ENCODE results near the gene LAIR1. TPM values are rescaled to one million over a fixed set of nuclear protein-coding genes. Genes with fewer than 3 reads are reported as not detected.
"Not testable (repeated sequence)": the region's sequence is repeated elsewhere in the genome, so short reads cannot be mapped to it uniquely, and the experiment has no call there.

Gene LAIR1
- total RNA-seq, 4 donors from 2014 or later: 0.12 to 3.5 (median 2.9) TPM

DNA sequence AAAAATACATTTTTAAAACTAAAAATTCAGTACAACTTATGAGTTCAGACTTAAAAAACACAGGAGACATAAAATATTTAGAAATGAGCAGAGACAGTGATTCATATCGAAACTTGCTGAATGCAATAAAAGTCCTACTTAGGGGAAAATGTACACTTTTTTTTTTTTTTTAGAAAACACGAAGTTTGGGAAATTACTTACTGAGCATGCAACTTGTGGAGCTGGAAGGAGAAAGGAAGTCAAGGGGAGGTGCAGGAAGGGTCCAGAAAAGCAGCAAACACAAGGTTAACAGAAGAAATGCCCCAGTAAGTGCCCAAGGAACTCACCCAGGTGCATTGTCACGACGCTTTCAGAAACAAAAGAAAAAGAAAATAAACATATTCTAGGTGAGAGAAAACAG lies 18.6 kb upstream of the LAIR1 start:
- in situ Hi-C loops (cut with MboI; ENCODE audit: low sequenced_read_pairs in 4 of 4): no loop called here
- no peak for ATAC-seq
- intact Hi-C loops (cut with DNase I; ENCODE audit: low total_unique reads): no loop called here
- TF ChIP-seq POLR2A (IDR thresholded peaks at IDR 0.05): no peak
- TF ChIP-seq, protein P1, sequence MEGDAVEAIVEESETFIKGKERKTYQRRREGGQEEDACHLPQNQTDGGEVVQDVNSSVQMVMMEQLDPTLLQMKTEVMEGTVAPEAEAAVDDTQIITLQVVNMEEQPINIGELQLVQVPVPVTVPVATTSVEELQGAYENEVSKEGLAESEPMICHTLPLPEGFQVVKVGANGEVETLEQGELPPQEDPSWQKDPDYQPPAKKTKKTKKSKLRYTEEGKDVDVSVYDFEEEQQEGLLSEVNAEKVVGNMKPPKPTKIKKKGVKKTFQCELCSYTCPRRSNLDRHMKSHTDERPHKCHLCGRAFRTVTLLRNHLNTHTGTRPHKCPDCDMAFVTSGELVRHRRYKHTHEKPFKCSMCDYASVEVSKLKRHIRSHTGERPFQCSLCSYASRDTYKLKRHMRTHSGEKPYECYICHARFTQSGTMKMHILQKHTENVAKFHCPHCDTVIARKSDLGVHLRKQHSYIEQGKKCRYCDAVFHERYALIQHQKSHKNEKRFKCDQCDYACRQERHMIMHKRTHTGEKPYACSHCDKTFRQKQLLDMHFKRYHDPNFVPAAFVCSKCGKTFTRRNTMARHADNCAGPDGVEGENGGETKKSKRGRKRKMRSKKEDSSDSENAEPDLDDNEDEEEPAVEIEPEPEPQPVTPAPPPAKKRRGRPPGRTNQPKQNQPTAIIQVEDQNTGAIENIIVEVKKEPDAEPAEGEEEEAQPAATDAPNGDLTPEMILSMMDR (IDR thresholded peaks at IDR 0.05 in 4 of 5, conservative IDR thresholded peaks at IDR 0.05 in 1 of 5): no peak
- DNase-seq: no peak
- Histone ChIP-seq H3K4me3 (no peak overlapping the region), H3K36me3 (no peaks in the 10 kb centered on the region), H3K27me3 (peaks cover 0 to 6% (median 3%) of the 10 kb centered on the region in 3 donors), H3K27ac (no peak overlapping the region), H3K4me1 (no peaks in the 10 kb centered on the region), H3K9me3 (no peaks in the 10 kb centered on the region)

DNA sequence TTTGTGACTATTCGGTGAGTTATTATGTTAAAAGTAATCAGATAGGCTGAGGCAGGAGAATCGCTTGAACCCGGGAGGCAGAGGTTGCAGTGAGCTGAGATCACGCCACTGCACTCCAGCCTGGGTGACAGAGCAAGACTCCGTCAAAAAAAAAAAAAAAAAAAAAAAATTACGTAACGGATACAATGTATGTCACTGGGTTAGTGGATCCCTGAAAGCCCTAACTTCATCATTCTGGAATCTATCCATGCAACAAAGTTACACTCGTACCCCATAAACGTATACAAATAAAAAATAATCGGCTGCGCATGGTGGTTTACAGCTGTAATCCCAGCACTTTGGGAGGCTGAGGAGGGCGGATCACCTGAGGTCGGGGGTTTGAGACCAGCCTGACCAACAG lies 17.3 kb upstream of the LAIR1 start:
- in situ Hi-C loops (cut with MboI; ENCODE audit: low sequenced_read_pairs in 4 of 4); H3K36me3 ChIP-seq; intact Hi-C loops (cut with DNase I; ENCODE audit: low total_unique reads); H3K27ac ChIP-seq; ATAC-seq; DNase-seq; H3K4me1 ChIP-seq; H3K9me3 ChIP-seq; H3K27me3 ChIP-seq; H3K4me3 ChIP-seq: not testable (repeated sequence)

DNA sequence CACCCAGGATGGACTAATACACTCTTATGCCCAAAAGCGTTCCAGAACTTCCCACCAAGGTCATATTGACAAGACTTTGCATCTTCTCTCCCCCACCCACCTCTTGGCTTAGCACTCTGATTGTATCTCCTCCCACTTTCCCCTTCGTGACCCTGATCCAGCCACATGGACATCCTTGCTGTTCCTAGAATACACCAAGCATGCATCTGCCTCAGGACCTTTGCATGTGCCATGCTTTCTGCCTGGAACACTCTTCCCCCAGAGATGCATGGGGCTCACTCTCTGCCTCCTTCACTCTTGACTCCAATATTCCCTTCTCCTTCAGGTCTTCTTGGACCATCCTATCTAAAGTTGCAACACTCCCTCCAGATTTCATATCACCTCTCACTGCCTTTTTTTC lies 16.2 kb upstream of the LAIR1 start:
- DNase-seq (no peak), ATAC-seq (no peak)
- intact Hi-C loops (cut with DNase I; ENCODE audit: low total_unique reads) (no loop called here), in situ Hi-C loops (cut with MboI; ENCODE audit: low sequenced_read_pairs in 4 of 4) (no loop called here)
- TF ChIP-seq, protein P1 (IDR thresholded peaks at IDR 0.05 in 4 of 5, conservative IDR thresholded peaks at IDR 0.05 in 1 of 5): no peak
- TF ChIP-seq POLR2A (IDR thresholded peaks at IDR 0.05): no peak
- no peaks in the 10 kb centered on the region for H3K4me1 ChIP-seq
- no peaks in the 10 kb centered on the region for H3K36me3 ChIP-seq
- no peaks in the 10 kb centered on the region for H3K27me3 ChIP-seq
- H3K9me3 ChIP-seq: no peaks in the 10 kb centered on the region
- no peak overlapping the region for H3K4me3 ChIP-seq
- no peak overlapping the region for H3K27ac ChIP-seq

DNA sequence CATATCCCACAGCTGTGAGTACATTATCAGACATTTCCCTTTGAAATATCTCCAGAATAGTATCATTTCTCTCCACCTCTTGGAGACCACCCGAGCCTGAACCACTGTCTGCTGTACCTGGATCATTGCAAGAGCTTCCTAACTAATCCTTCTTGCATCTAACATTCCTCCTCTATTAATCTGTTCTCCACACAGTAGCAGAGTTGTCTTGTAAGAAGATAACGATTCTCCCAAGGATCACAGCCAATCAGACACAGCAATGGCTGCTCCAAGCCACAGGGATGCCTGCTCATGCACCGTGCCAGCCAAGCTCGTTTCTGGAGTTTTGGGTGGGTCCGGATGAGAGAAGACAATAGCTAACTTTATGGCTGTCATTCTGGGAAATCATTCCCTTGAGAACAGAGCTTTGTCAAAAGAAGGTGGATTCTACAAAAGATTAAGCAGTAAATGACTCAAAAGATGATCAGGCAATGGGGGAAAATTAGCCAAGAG lies 14.5 kb upstream of the LAIR1 start:
- DNase-seq: no peak
- intact Hi-C loops (cut with DNase I; ENCODE audit: low total_unique reads): no loop called here
- TF ChIP-seq, protein P1 (IDR thresholded peaks at IDR 0.05 in 4 of 5, conservative IDR thresholded peaks at IDR 0.05 in 1 of 5): no peak
- TF ChIP-seq POLR2A (IDR thresholded peaks at IDR 0.05): no peak
- Histone ChIP-seq H3K27ac (no peak overlapping the region), H3K9me3 (no peaks in the 10 kb centered on the region), H3K27me3 (no peaks in the 10 kb centered on the region), H3K36me3 (no peaks in the 10 kb centered on the region), H3K4me3 (no peak overlapping the region), H3K4me1 (no peaks in the 10 kb centered on the region)
- ATAC-seq: no peak
- in situ Hi-C loops (cut with MboI; ENCODE audit: low sequenced_read_pairs in 4 of 4): no loop called here

DNA sequence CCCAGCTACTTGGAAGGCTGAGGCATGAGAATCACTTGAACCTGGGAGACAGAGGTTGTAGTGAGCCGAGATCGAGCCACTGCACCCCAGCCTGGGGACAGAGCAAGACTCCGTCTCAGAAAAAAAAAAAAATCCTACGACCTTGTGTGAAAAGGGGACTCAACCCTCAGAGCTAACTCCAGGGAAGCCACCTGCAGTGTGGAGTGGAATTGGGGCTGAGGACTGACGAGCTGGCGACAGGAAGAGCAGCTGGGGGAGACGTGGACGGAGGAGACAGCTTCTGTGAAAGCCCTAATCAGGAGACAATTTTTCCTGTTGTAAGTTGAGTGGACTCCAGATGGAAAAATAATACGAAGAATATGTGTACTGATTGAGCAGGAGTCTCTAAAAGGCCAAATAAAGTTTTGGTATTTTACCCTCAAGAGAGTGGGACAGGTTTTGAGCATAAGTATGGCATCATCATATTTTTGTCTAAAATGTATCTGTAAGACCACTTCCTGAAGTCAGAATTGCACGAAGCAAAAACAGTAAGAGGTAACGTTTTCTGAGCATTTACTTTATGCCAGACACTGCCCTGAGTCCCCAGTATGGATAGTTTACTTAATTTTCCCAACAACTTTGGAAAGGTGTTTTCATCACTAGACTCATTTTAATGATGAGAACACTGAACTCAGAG lies 12.0 kb upstream of the LAIR1 start:
- Histone ChIP-seq H3K36me3 (no peaks in the 10 kb centered on the region), H3K4me1 (no peaks in the 10 kb centered on the region), H3K9me3 (no peaks in the 10 kb centered on the region), H3K4me3 (no peak overlapping the region), H3K27ac (no peak overlapping the region), H3K27me3 (no peaks in the 10 kb centered on the region)
- intact Hi-C loops (cut with DNase I; ENCODE audit: low total_unique reads) (no loop called here), in situ Hi-C loops (cut with MboI; ENCODE audit: low sequenced_read_pairs in 4 of 4) (no loop called here)
- DNase-seq (no peak), ATAC-seq (no peak)
- no peak for TF ChIP-seq POLR2A (IDR thresholded peaks at IDR 0.05)
- TF ChIP-seq, protein P1 (IDR thresholded peaks at IDR 0.05 in 4 of 5, conservative IDR thresholded peaks at IDR 0.05 in 1 of 5): no peak

DNA sequence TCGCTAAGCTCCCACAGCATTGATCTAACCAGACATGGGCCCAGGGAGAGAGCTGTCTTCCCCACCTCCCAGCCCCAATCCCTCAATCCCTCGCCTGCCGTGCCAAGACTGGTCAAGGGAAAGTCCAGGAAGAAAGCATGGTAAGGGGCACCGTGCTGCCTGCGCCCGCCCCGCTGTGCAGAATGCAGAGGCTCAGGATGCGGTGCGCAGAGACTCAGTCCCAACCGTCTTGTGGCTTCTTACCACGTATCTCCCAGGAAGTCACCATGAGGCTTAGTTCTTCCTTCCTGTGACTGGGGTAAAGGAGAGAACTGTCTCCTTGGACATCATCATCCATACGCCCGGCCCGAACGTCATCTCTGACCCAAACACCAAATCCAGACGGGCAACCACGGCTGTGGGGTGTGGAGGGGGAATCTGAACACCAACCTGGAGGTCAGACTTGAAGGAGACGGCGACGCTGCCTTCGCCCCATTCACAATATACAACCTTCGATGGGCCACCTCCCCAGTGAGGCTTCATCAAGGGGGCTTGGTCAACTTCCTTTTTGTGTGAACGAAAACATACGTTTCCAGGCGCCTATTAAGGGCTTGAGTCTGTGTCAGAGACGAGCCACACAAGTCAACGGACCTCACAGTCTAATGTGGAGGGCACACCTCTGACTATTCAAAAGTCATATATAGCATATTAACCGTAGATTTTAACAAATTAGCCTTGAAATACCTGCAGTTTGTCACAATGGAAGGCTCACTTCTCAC lies 10.6 kb upstream of the LAIR1 start:
- H3K27me3 ChIP-seq; intact Hi-C loops (cut with DNase I; ENCODE audit: low total_unique reads); H3K9me3 ChIP-seq; H3K4me3 ChIP-seq; in situ Hi-C loops (cut with MboI; ENCODE audit: low sequenced_read_pairs in 4 of 4); H3K4me1 ChIP-seq; ATAC-seq; H3K36me3 ChIP-seq; H3K27ac ChIP-seq; DNase-seq: not testable (repeated sequence)
